CD8-positive, alpha-beta memory T cell (primary cell): Measurements from ENCODE around the gene CENPO. TPM values are rescaled to one million over a fixed set of nuclear protein-coding genes. Genes with fewer than 3 reads are reported as not detected.

Experiments used
- CTCF ChIA-PET: fragments of 350-600 bp; sonication (Branson Sonifier 250); formaldehyde crosslinking; loops from one replicate; lab custom pipeline; 2021; ENCODE audit warnings: antibody characterized with exemption; lab: Charles Lee
- POLR2A ChIA-PET: fragments of 350-600 bp; sonication (Branson Sonifier 250); formaldehyde crosslinking; loops from one replicate; lab custom pipeline; 2021; ENCODE audit warnings: antibody characterized with exemption; lab: Charles Lee
- DNase-seq, 5 donors: peaks; one replicate each; pipeline versions ENCODE4 v3.0.0 to v3.0.0-alpha.2; 2020 to 2022; ENCODE audit warnings: mixed read lengths in 1 of 5
- H3K27ac ChIP-seq: one replicate; pipeline ENCODE4 v1.7.0; 2013; ENCODE audit warnings: low read depth, mild to moderate bottlenecking, low read length, moderate library complexity
- H3K27me3 ChIP-seq: 2 replicates; pipeline ENCODE4 v1.7.0; 2013; ENCODE audit warnings: low read length, mild to moderate bottlenecking; ENCODE audit not compliant: insufficient read depth, poor library complexity, severe bottlenecking
- H3K36me3 ChIP-seq: 2 replicates; pipeline ENCODE4 v1.7.0; 2013; ENCODE audit warnings: mild to moderate bottlenecking, low read length, moderate library complexity; ENCODE audit not compliant: insufficient read depth
- H3K4me1 ChIP-seq: 2 replicates; pipeline ENCODE4 v1.7.0; 2013; ENCODE audit warnings: mild to moderate bottlenecking, low read length, moderate library complexity; ENCODE audit not compliant: insufficient read depth
- H3K4me3 ChIP-seq: 2 replicates; pipeline ENCODE4 v1.7.0; 2013; ENCODE audit warnings: mild to moderate bottlenecking, low read length
- H3K9me3 ChIP-seq: 2 replicates; pipeline ENCODE4 v1.7.0; 2013; ENCODE audit warnings: mild to moderate bottlenecking, low read length
- H3K27ac Mint-ChIP-seq, 8 donors: one replicate each; pipeline ENCODE4 v1.8.0; 2020 to 2021; ENCODE audit warnings: mixed read lengths in 8 of 8, mild to moderate bottlenecking in 6 of 8, inconsistent platforms in 3 of 8, moderate library complexity in 3 of 8
- H3K27me3 Mint-ChIP-seq, 2 donors: one replicate each; pipeline ENCODE4 v1.8.0; 2020 to 2021; ENCODE audit warnings: mixed read lengths in 2 of 2, mild to moderate bottlenecking in 1 of 2, moderate library complexity in 1 of 2
- H3K36me3 Mint-ChIP-seq, 3 donors: one replicate each; pipeline ENCODE4 v1.8.0; 2020 to 2021; ENCODE audit warnings: mixed read lengths in 3 of 3, inconsistent platforms in 1 of 3, mild to moderate bottlenecking in 1 of 3
- H3K4me1 Mint-ChIP-seq, 3 donors: one replicate each; pipeline ENCODE4 v1.8.0; 2020 to 2021; ENCODE audit warnings: mixed read lengths in 3 of 3, inconsistent platforms in 1 of 3, mild to moderate bottlenecking in 1 of 3
- H3K4me3 Mint-ChIP-seq, 7 donors: one replicate each; pipeline ENCODE4 v1.8.0; 2020 to 2021; ENCODE audit warnings: mixed read lengths in 7 of 7, mild to moderate bottlenecking in 6 of 7, moderate library complexity in 4 of 7, inconsistent platforms in 2 of 7
- H3K9me3 Mint-ChIP-seq, 5 donors: one replicate each; pipeline ENCODE4 v1.8.0; 2020 to 2022; ENCODE audit warnings: mixed read lengths in 5 of 5, mild to moderate bottlenecking in 3 of 5, moderate library complexity in 2 of 5, inconsistent platforms in 1 of 5
- polyA plus RNA-seq: library from polyadenylated mRNA; unstranded; fragments of 300-500 nt; fragmentation: Illumina TruSeq; gene quantifications from one replicate; pipeline ENCODE4 v1.2.3, GENCODE V29; 2021
- total RNA-seq, 2 experiments: library from RNA; stranded (reverse); gene quantifications; one replicate each; pipeline ENCODE4 v1.2.3, GENCODE V29; 2021

Gene CENPO
- total and polyA plus RNA-seq, 3 experiments from 2014 or later: 4.2 to 51.7 (median 43.0) TPM

DNA sequence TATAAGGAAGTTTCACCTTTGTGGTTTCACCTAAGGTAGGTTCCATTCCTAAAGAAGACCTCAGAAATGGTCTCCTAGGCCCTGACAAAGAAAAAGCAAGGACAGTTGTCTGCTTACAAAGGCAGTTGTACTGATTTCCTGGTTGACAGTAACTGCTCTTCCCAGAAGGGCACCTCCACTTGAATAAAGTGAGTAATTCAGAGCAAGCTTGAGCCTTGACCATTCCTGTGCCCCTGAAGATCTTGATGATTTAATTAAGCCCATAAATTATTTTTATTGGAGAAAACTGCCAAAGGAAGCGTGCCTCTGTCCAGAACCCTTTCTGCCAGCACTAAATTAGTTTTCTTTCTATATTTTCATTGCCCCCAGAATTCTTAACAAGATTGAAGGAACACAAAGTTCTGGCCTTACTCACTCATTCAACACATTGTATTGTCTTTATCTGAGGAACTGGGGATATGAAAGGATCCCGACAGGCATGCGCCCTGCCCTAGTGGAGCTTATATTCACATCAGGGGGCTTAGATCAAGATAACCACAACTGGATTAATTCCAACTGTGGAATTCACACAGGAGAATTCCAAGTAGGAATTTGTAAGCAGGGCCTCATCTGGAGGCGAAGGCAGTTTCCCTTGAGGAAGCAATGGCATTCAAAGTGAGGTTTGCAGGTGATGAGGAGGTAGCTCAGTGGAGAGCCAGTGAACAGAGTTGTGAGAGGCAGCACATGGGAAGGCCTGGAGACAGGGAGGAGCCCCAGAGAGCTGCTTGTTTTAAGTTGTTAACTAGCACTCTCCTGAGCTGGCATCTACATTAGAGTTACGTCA lies 21.2 kb upstream of the CENPO start:
- POLR2A ChIA-PET: no interaction called here
- Mint-ChIP-seq H3K4me1 (peaks cover 0 to 6% (median 2%) of the 10 kb centered on the region in 3 donors), H3K36me3 (peaks cover 0 to 28% (median 4%) of the 10 kb centered on the region in 3 donors), H3K27ac (peak overlapping the region in 3 of 8 donors; percentile 1 to 28 (median 17)), H3K9me3 (no peaks in the 10 kb centered on the region), H3K27me3 (no peaks in the 10 kb centered on the region), H3K4me3 (no peak overlapping the region)
- Histone ChIP-seq H3K27ac (no peak overlapping the region), H3K36me3 (peaks cover 8% of the 10 kb centered on the region), H3K4me1 (no peaks in the 10 kb centered on the region), H3K9me3 (no peaks in the 10 kb centered on the region), H3K27me3 (no peaks in the 10 kb centered on the region), H3K4me3 (no peak overlapping the region)
- DNase-seq: no peak
- CTCF ChIA-PET: no interaction called here

GRCh38 chr2:24774373-24774772 lies 18.9 kb upstream of the CENPO start:
- no peak overlapping the region for H3K4me3 Mint-ChIP-seq
- ChIA-PET CTCF (no interaction called here), POLR2A (interaction anchor here (0.5 kb wide), 1 partner anchor 15 kb away, joined by 3 read pairs; no protein-coding TSS in a partner anchor)
- H3K4me3 ChIP-seq: no peak overlapping the region
- no peak overlapping the region for H3K27ac ChIP-seq
- no peaks in the 10 kb centered on the region for H3K4me1 ChIP-seq
- H3K9me3 Mint-ChIP-seq: no peaks in the 10 kb centered on the region
- no peak overlapping the region for H3K27ac Mint-ChIP-seq
- peaks cover 0 to 6% (median 2%) of the 10 kb centered on the region in 3 donors for H3K4me1 Mint-ChIP-seq
- no peaks in the 10 kb centered on the region for H3K27me3 ChIP-seq
- H3K36me3 Mint-ChIP-seq: peaks cover 0 to 10% (median 4%) of the 10 kb centered on the region in 3 donors
- peaks cover 8% of the 10 kb centered on the region for H3K36me3 ChIP-seq
- DNase-seq: no peak
- H3K9me3 ChIP-seq: no peaks in the 10 kb centered on the region
- H3K27me3 Mint-ChIP-seq: no peaks in the 10 kb centered on the region

- Histone ChIP-seq H3K9me3 (no peaks in the 10 kb centered on the region), H3K4me3 (no peak overlapping the region), H3K4me1 (no peaks in the 10 kb centered on the region), H3K27me3 (no peaks in the 10 kb centered on the region), H3K27ac (no peak overlapping the region), H3K36me3 (no peaks in the 10 kb centered on the region)
- H3K36me3 Mint-ChIP-seq: peaks cover 0 to 3% (median 0%) of the 10 kb centered on the region in 3 donors
- no peaks in the 10 kb centered on the region for H3K9me3 Mint-ChIP-seq
- DNase-seq: no peak
- H3K27ac Mint-ChIP-seq: no peak overlapping the region
- H3K4me3 Mint-ChIP-seq: no peak overlapping the region
- peaks cover 8 to 10% of the 10 kb centered on the region in 2 donors for H3K27me3 Mint-ChIP-seq
- ChIA-PET CTCF (interaction anchor here (0.9 to 2.3 kb wide), 3 partner anchors 11 to 49 kb away, joined by 4 to 9 read pairs (median 4); partner anchors contain the start of genes CENPO and PTRHD1), POLR2A (no interaction called here)
- no peaks in the 10 kb centered on the region for H3K4me1 Mint-ChIP-seq
Observed at GRCh38 chr2:24779116-24779515, 14.1 kb upstream of the CENPO start.

GRCh38 chr2:24783641-24784040 lies 9.6 kb upstream of the CENPO start:
- Histone ChIP-seq H3K9me3 (no peaks in the 10 kb centered on the region), H3K4me3 (no peak overlapping the region), H3K4me1 (no peaks in the 10 kb centered on the region), H3K27me3 (no peaks in the 10 kb centered on the region), H3K27ac (no peak overlapping the region), H3K36me3 (no peaks in the 10 kb centered on the region)
- Mint-ChIP-seq H3K4me3 (no peak overlapping the region), H3K27ac (no peak overlapping the region), H3K36me3 (peaks cover 0 to 3% (median 2%) of the 10 kb centered on the region in 3 donors), H3K9me3 (no peaks in the 10 kb centered on the region), H3K4me1 (no peaks in the 10 kb centered on the region), H3K27me3 (peaks cover 8 to 14% of the 10 kb centered on the region in 2 donors)
- ChIA-PET CTCF (interaction anchor here (1.3 kb wide), 1 partner anchor 9 kb away, joined by 3 read pairs; no protein-coding TSS in a partner anchor), POLR2A (no interaction called here)
- no peak for DNase-seq

GRCh38 chr2:24785671-24786321 lies 7.4 kb upstream of the CENPO start:
- CTCF ChIA-PET: no interaction called here
- H3K27me3 ChIP-seq: no peaks in the 10 kb centered on the region
- H3K27ac ChIP-seq: no peak overlapping the region
- no peaks in the 10 kb centered on the region for H3K9me3 Mint-ChIP-seq
- no peaks in the 10 kb centered on the region for H3K4me1 Mint-ChIP-seq
- DNase-seq: no peak
- no peak overlapping the region for H3K4me3 ChIP-seq
- peaks cover 4 to 16% (median 4%) of the 10 kb centered on the region in 3 donors for H3K36me3 Mint-ChIP-seq
- no peaks in the 10 kb centered on the region for H3K9me3 ChIP-seq
- H3K27me3 Mint-ChIP-seq: peaks cover 8 to 11% of the 10 kb centered on the region in 2 donors
- H3K36me3 ChIP-seq: no peaks in the 10 kb centered on the region
- H3K4me1 ChIP-seq: no peaks in the 10 kb centered on the region
- H3K27ac Mint-ChIP-seq: no peak overlapping the region
- H3K4me3 Mint-ChIP-seq: no peak overlapping the region
- POLR2A ChIA-PET: no interaction called here

GRCh38 chr2:24787532-24787931 lies 5.7 kb upstream of the CENPO start:
- H3K27me3 Mint-ChIP-seq: peaks cover 4% of the 10 kb centered on the region in 2 donors
- no peaks in the 10 kb centered on the region for H3K9me3 ChIP-seq
- peaks cover 4% of the 10 kb centered on the region in 3 donors for H3K4me1 Mint-ChIP-seq
- no peaks in the 10 kb centered on the region for H3K27me3 ChIP-seq
- CTCF ChIA-PET: no interaction called here
- H3K36me3 Mint-ChIP-seq: peaks cover 4 to 16% (median 4%) of the 10 kb centered on the region in 3 donors
- H3K4me3 ChIP-seq: no peak overlapping the region
- no peaks in the 10 kb centered on the region for H3K4me1 ChIP-seq
- POLR2A ChIA-PET: no interaction called here
- no peak for DNase-seq
- no peak overlapping the region for H3K4me3 Mint-ChIP-seq
- H3K9me3 Mint-ChIP-seq: no peaks in the 10 kb centered on the region
- H3K36me3 ChIP-seq: no peaks in the 10 kb centered on the region
- H3K27ac Mint-ChIP-seq: no peak overlapping the region
- no peak overlapping the region for H3K27ac ChIP-seq

GRCh38 chr2:24788816-24789215 lies 4.4 kb upstream of the CENPO start:
- DNase-seq: no peak
- Mint-ChIP-seq H3K27ac (no peak overlapping the region), H3K4me3 (peak overlapping the region in 1 of 7 donors; percentile 64), H3K27me3 (peaks cover 0 to 4% of the 10 kb centered on the region in 2 donors), H3K36me3 (peaks cover 4 to 26% (median 4%) of the 10 kb centered on the region in 3 donors), H3K9me3 (no peaks in the 10 kb centered on the region), H3K4me1 (peaks cover 12 to 15% (median 14%) of the 10 kb centered on the region in 3 donors)
- no peaks in the 10 kb centered on the region for H3K36me3 ChIP-seq
- ChIA-PET CTCF (interaction anchor here (1.0 kb wide), 1 partner anchor 378 kb away, joined by 3 read pairs; no protein-coding TSS in a partner anchor), POLR2A (no interaction called here)
- H3K4me3 ChIP-seq: no peak overlapping the region
- H3K27ac ChIP-seq: no peak overlapping the region
- H3K9me3 ChIP-seq: no peaks in the 10 kb centered on the region
- peaks cover 2% of the 10 kb centered on the region for H3K4me1 ChIP-seq
- no peaks in the 10 kb centered on the region for H3K27me3 ChIP-seq

DNA sequence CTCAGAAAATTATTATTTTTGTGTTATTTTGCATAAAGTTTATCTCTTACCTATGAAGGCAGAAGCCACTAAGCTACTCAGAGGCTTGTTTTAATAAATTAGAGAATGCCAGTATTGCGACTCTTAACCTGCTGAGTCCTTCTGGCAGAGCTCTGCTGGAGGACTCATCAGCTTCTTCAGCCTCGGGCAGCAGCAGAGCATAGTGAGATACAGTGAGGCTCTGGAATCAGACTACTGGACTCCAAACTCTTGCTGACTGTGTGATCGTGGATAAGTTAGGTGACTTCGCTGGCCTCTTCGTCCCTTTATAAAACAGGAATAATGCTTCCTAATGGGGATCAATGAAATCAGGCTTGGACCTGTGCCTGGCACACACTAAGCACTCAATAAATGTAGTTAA lies 1.8 kb upstream of the CENPO start:
- Histone ChIP-seq H3K36me3 (no peaks in the 10 kb centered on the region), H3K27me3 (no peaks in the 10 kb centered on the region), H3K4me1 (peaks cover 7% of the 10 kb centered on the region), H3K4me3 (no peak overlapping the region), H3K27ac (peak overlapping the region; percentile 90), H3K9me3 (no peaks in the 10 kb centered on the region)
- Mint-ChIP-seq H3K9me3 (no peaks in the 10 kb centered on the region), H3K36me3 (peaks cover 4 to 26% (median 4%) of the 10 kb centered on the region in 3 donors), H3K4me3 (peak overlapping the region in 2 of 7 donors; percentile 19 to 54), H3K27me3 (no peaks in the 10 kb centered on the region), H3K27ac (peak overlapping the region in 1 of 8 donors; percentile 54), H3K4me1 (peaks cover 17 to 24% (median 22%) of the 10 kb centered on the region in 3 donors)
- ChIA-PET POLR2A (no interaction called here), CTCF (interaction anchor here (0.6 kb wide), 1 partner anchor 301 kb away, joined by 4 read pairs; no protein-coding TSS in a partner anchor)
- DNase-seq: no peak
